ENCODE results near the gene NAGLU.

Gene NAGLU

GRCh38 chr17:42591411-42591810 lies 55.4 kb downstream of the NAGLU start:
- DNase-seq (ENCODE audit: low read depth in 1 of 2, low spot score in 1 of 2), result no peak
